ENCODE measurements around the gene IMMT.
A peak's percentile ranks its signal among the peaks of the same experiment; 100 is the strongest.
"Not testable (repeated sequence)": the region's sequence is repeated elsewhere in the genome, so short reads cannot be mapped to it uniquely, and the experiment has no call there.

Gene IMMT

GRCh38 chr2:86219896-86220295, 24.6 kb upstream of the IMMT start:
- DNase-seq: no peak
- TF ChIP-seq POLR2A (IDR thresholded peaks at IDR 0.05; ENCODE audit: low read length): no peak
- no peak for TF ChIP-seq GATA1 (IDR thresholded peaks at IDR 0.05; ENCODE audit: low read depth, low read length)

- TF ChIP-seq POLR2A (IDR thresholded peaks at IDR 0.05; ENCODE audit: low read length) (no peak), GATA1 (IDR thresholded peaks at IDR 0.05; ENCODE audit: low read depth, low read length) (no peak)
- no peak for DNase-seq
These were observed 22.9 kb upstream of the IMMT start for GRCh38 chr2:86218124-86218523.

- TF ChIP-seq POLR2A (IDR thresholded peaks at IDR 0.05; ENCODE audit: low read length) (no peak), GATA1 (IDR thresholded peaks at IDR 0.05; ENCODE audit: low read depth, low read length) (no peak)
- DNase-seq: peak; percentile 63 to 81
These were observed 21.6 kb upstream of the IMMT start for GRCh38 chr2:86216575-86217555.

GRCh38 chr2:86214503-86214832, 19.2 kb upstream of the IMMT start:
- DNase-seq: no peak
- TF ChIP-seq GATA1 (IDR thresholded peaks at IDR 0.05; ENCODE audit: low read depth, low read length) (no peak), POLR2A (IDR thresholded peaks at IDR 0.05; ENCODE audit: low read length) (no peak)

GRCh38 chr2:86213699-86214502, 18.6 kb upstream of the IMMT start:
- peak; percentile 86 to 95 for DNase-seq
- TF ChIP-seq POLR2A (IDR thresholded peaks at IDR 0.05; ENCODE audit: low read length): no peak
- peak; percentile 48 for TF ChIP-seq GATA1 (IDR thresholded peaks at IDR 0.05; ENCODE audit: low read depth, low read length)

- TF ChIP-seq GATA1 (IDR thresholded peaks at IDR 0.05; ENCODE audit: low read depth, low read length) (no peak), POLR2A (IDR thresholded peaks at IDR 0.05; ENCODE audit: low read length) (no peak)
- no peak for DNase-seq
These were observed 17.8 kb upstream of the IMMT start for GRCh38 chr2:86213056-86213455.

GRCh38 chr2:86211796-86212188, 16.5 kb upstream of the IMMT start:
- TF ChIP-seq GATA1 (IDR thresholded peaks at IDR 0.05; ENCODE audit: low read depth, low read length) (no peak), POLR2A (IDR thresholded peaks at IDR 0.05; ENCODE audit: low read length) (no peak)
- no peak for DNase-seq

- no peak for DNase-seq
- TF ChIP-seq GATA1 (IDR thresholded peaks at IDR 0.05; ENCODE audit: low read depth, low read length): no peak
- no peak for TF ChIP-seq POLR2A (IDR thresholded peaks at IDR 0.05; ENCODE audit: low read length)
These were observed 16.0 kb upstream of the IMMT start for GRCh38 chr2:86211033-86211795.

- TF ChIP-seq GATA1 (IDR thresholded peaks at IDR 0.05; ENCODE audit: low read depth, low read length) (no peak), POLR2A (IDR thresholded peaks at IDR 0.05; ENCODE audit: low read length) (no peak)
These were observed 9.2 kb upstream of the IMMT start for GRCh38 chr2:86204458-86204857.

GRCh38 chr2:86203614-86204013, 8.4 kb upstream of the IMMT start:
- no peak for TF ChIP-seq GATA1 (IDR thresholded peaks at IDR 0.05; ENCODE audit: low read depth, low read length)
- no peak for TF ChIP-seq POLR2A (IDR thresholded peaks at IDR 0.05; ENCODE audit: low read length)

More at GRCh38 chr2:86204458-86204857, 9.2 kb upstream of the IMMT start:
- DNase-seq: no peak

GRCh38 chr2:86202702-86203101, 7.4 kb upstream of the IMMT start:
- no peak for DNase-seq
- TF ChIP-seq POLR2A (IDR thresholded peaks at IDR 0.05; ENCODE audit: low read length): no peak
- TF ChIP-seq GATA1 (IDR thresholded peaks at IDR 0.05; ENCODE audit: low read depth, low read length): no peak

More at GRCh38 chr2:86203614-86204013, 8.4 kb upstream of the IMMT start:
- DNase-seq: no peak

GRCh38 chr2:86202336-86202692, 7.1 kb upstream of the IMMT start:
- DNase-seq: no peak
- TF ChIP-seq POLR2A (IDR thresholded peaks at IDR 0.05; ENCODE audit: low read length): no peak
- no peak for TF ChIP-seq GATA1 (IDR thresholded peaks at IDR 0.05; ENCODE audit: low read depth, low read length)

- TF ChIP-seq GATA1 (IDR thresholded peaks at IDR 0.05; ENCODE audit: low read depth, low read length) (no peak), POLR2A (IDR thresholded peaks at IDR 0.05; ENCODE audit: low read length) (no peak)
- DNase-seq: peak; percentile 39 to 56
These were observed 6.5 kb upstream of the IMMT start for GRCh38 chr2:86201671-86202335.

- DNase-seq: not testable (repeated sequence)
These were observed 5.3 kb upstream of the IMMT start for GRCh38 chr2:86200564-86200963.
